HCT116 (cell line): Measurements from ENCODE around the gene KRT81. TPM values are rescaled to one million over a fixed set of nuclear protein-coding genes. Genes with fewer than 3 reads are reported as not detected.

ENCODE experiments used
- ATAC-seq: fragments of 200-7000 bp; cut with Tn5 transposase; 2 replicates; pipeline ENCODE4 v1.9.1; 2020; ENCODE audit warnings: mild to moderate bottlenecking, moderate library complexity
- BruUV-seq: library from RNA; stranded (reverse); fragments of 400-500 nt; replicated peaks from 2 replicates; lab custom pipeline; 2021; lab: Mats Ljungman, UMichigan
- CTCF ChIA-PET: fragments of 300-600 bp; sonication (Branson Sonifier 250); formaldehyde crosslinking; loops from one replicate; lab custom pipeline; 2021; ENCODE audit warnings: antibody characterized with exemption; lab: Charles Lee
- POLR2A ChIA-PET: fragments of 300-600, 350-600 bp; sonication (Branson Sonifier 250); formaldehyde crosslinking; loops from one replicate; lab custom pipeline; 2021; ENCODE audit warnings: antibody characterized with exemption; lab: Charles Lee
- RAD21 ChIA-PET, 2 experiments: fragments of 300-600 bp; sonication (Branson Sonifier 250); formaldehyde crosslinking; loops; one replicate each; lab custom pipeline; 2023; ENCODE audit warnings: low total read pairs in 2 of 2; ENCODE audit not compliant: uncharacterized antibody in 2 of 2, unreplicated experiment in 2 of 2, low non-redundant PET in 1 of 2; lab: Charles Lee
- DNase-seq: peaks from one replicate; pipeline ENCODE4 v3.0.0-alpha.2; 2010; ENCODE audit warnings: low read depth, low spot score
- H2AFZ ChIP-seq: fragments of 200-600 bp; shearing (Covaris generic), sonication (generic); 2 replicates; pipeline ENCODE4 v1.6.1; 2017; ENCODE audit warnings: low read depth, mixed run types, mixed read lengths, antibody characterized with exemption, low read length; ENCODE audit not compliant: poor library complexity, severe bottlenecking
- H3K27ac ChIP-seq: 2 replicates; pipeline ENCODE4 v1.5.1; 2012; ENCODE audit warnings: low read depth, low read length
- H3K27me3 ChIP-seq: fragments of 200-600 bp; sonication (generic); 2 replicates; pipeline ENCODE4 v1.6.1; 2016; ENCODE audit warnings: mixed run types, low read length, mixed read lengths; ENCODE audit not compliant: insufficient read depth
- H3K36me3 ChIP-seq, 2 experiments: fragments of 200-500 bp in 1 of 2; fragments of 200-600 bp in 1 of 2; sonication (Bioruptor generic) in 1 of 2; sonication (generic) in 1 of 2; 2 replicates each; pipeline versions ENCODE4 v1.5.1 to v1.6.1; 2014 to 2016; ENCODE audit warnings: low read length in 2 of 2, inconsistent platforms in 1 of 2, mixed read lengths in 1 of 2, mixed run types in 1 of 2; ENCODE audit not compliant: insufficient read depth in 2 of 2, control insufficient read depth in 1 of 2
- H3K4me1 ChIP-seq, 2 experiments: fragments of 200-600 bp in 1 of 2; sonication (generic) in 1 of 2; 2 replicates each; pipeline versions ENCODE4 v1.5.1 to v1.6.1; 2012 to 2017; ENCODE audit warnings: low read length in 2 of 2, inconsistent platforms in 1 of 2, mild to moderate bottlenecking in 1 of 2, mixed read lengths in 1 of 2, mixed run types in 1 of 2, moderate library complexity in 1 of 2; ENCODE audit not compliant: insufficient read depth in 2 of 2, control insufficient read depth in 1 of 2
- H3K4me2 ChIP-seq: fragments of 200-600 bp; sonication (generic); 2 replicates; pipeline ENCODE4 v1.6.1; 2017; ENCODE audit warnings: mixed run types, low read length, mixed read lengths
- H3K4me3 ChIP-seq, 2 experiments: fragments of 200-600 bp in 1 of 2; sonication (generic) in 1 of 2; replicated peaks in 1 of 2; 2 replicates each; pipeline ENCODE4 v1.5.1; 2011 to 2016; ENCODE audit warnings: low read length in 2 of 2, control low read depth in 1 of 2, low read depth in 1 of 2, mild to moderate bottlenecking in 1 of 2, mixed read lengths in 1 of 2, mixed run types in 1 of 2
- H3K79me2 ChIP-seq: fragments of 200-600 bp; sonication (generic); 2 replicates; pipeline ENCODE4 v1.6.1; 2017; ENCODE audit warnings: mild to moderate bottlenecking, mixed run types, low read length, moderate library complexity, mixed read lengths; ENCODE audit not compliant: insufficient read depth
- H3K9ac ChIP-seq: fragments of 200-600 bp; sonication (generic); 2 replicates; pipeline ENCODE4 v1.6.1; 2016; ENCODE audit warnings: low read length, mixed read lengths
- H3K9me2 ChIP-seq: fragments of 200-600 bp; sonication (generic), shearing (Covaris generic); 2 replicates; pipeline ENCODE4 v1.6.1; 2017; ENCODE audit warnings: mixed run types, mild to moderate bottlenecking, moderate library complexity; ENCODE audit not compliant: insufficient read depth
- H3K9me3 ChIP-seq, 2 experiments: fragments of 200-500 bp in 1 of 2; fragments of 200-600 bp in 1 of 2; sonication (Bioruptor generic) in 1 of 2; sonication (generic) in 1 of 2; 2 replicates each; pipeline ENCODE4 v1.6.1; 2014 to 2017; ENCODE audit warnings: low read length in 2 of 2, mixed read lengths in 2 of 2, inconsistent platforms in 1 of 2, low read depth in 1 of 2, mild to moderate bottlenecking in 1 of 2, mixed run types in 1 of 2, moderate library complexity in 1 of 2; ENCODE audit not compliant: control insufficient read depth in 1 of 2, insufficient read depth in 1 of 2
- H4K20me1 ChIP-seq: fragments of 200-600 bp; sonication (generic), shearing (Covaris generic); 2 replicates; pipeline ENCODE4 v1.6.1; 2017; ENCODE audit warnings: mixed run types, mild to moderate bottlenecking, moderate library complexity; ENCODE audit not compliant: insufficient read depth
- CTCF ChIP-seq, 3 experiments: fragments of 200-600 bp in 1 of 3; sonication (generic) in 1 of 3; IDR thresholded peaks in 2 of 3; conservative IDR thresholded peaks in 1 of 3; 2 replicates each; pipeline ENCODE4 v1.5.1; 2012 to 2017; ENCODE audit warnings: low read depth in 2 of 3, low read length in 2 of 3, antibody characterized with exemption in 1 of 3, borderline replicate concordance in 1 of 3, control low read depth in 1 of 3, mild to moderate bottlenecking in 1 of 3, mixed read lengths in 1 of 3, mixed run types in 1 of 3, moderate library complexity in 1 of 3; ENCODE audit not compliant: insufficient read depth in 1 of 3
- EZH2phosphoT487 ChIP-seq: fragments of 200-600 bp; IDR thresholded peaks from 2 replicates; pipeline ENCODE4 v1.6.1; 2018; ENCODE audit warnings: antibody characterized with exemption, borderline replicate concordance
- FOSL1 ChIP-seq: IDR thresholded peaks from 2 replicates; pipeline ENCODE4 v1.6.1; 2012; ENCODE audit warnings: low read depth
- POLR2A ChIP-seq: IDR thresholded peaks from 2 replicates; pipeline ENCODE4 v1.7.0; 2011; ENCODE audit warnings: borderline replicate concordance; ENCODE audit not compliant: insufficient read depth, insufficient read length; ENCODE audit errors: extremely low read depth
- POLR2AphosphoS5 ChIP-seq: IDR thresholded peaks from 2 replicates; pipeline ENCODE4 v1.6.1; 2011; ENCODE audit warnings: mild to moderate bottlenecking, low read depth, low read length, moderate library complexity
- RAD21 ChIP-seq: IDR thresholded peaks from 2 replicates; pipeline ENCODE4 v1.6.1; 2012; ENCODE audit warnings: low read depth, mild to moderate bottlenecking
- REST ChIP-seq: IDR thresholded peaks from 2 replicates; pipeline ENCODE4 v1.6.1; 2012; ENCODE audit warnings: low read depth
- SIN3A ChIP-seq: IDR thresholded peaks from 2 replicates; pipeline ENCODE4 v1.6.1; 2012; ENCODE audit warnings: low read depth
- YY1 ChIP-seq: IDR thresholded peaks from 2 replicates; pipeline ENCODE4 v1.6.1; 2011; ENCODE audit warnings: low read length, low read depth, moderate library complexity, mild to moderate bottlenecking; ENCODE audit not compliant: insufficient replicate concordance; ENCODE audit errors: extremely low read depth
- ZFX ChIP-seq: fragments of 450-650 bp; IDR thresholded peaks from 2 replicates; pipeline ENCODE4 v1.6.1; 2017
- ZNF274 ChIP-seq: fragments of 200-500 bp; sonication (Bioruptor generic); IDR thresholded peaks from 2 replicates; pipeline ENCODE4 v1.6.1; 2014; ENCODE audit warnings: mild to moderate bottlenecking, low read depth, low read length, inconsistent platforms
- intact Hi-C: fragments of 100-400 bp; cut with micrococcal nuclease; formaldehyde crosslinking; loops from 2 replicates; pipeline ENCODE4 v1.10.0; 2022
- total RNA-seq: library from RNA; stranded (reverse); gene quantifications from one replicate; pipeline ENCODE4 v1.2.1, GENCODE V29; 2021; ENCODE audit not compliant: unreplicated experiment
- TF ChIP-seq, protein P1 (sequence below): IDR thresholded peaks from 2 replicates; pipeline ENCODE4 v1.6.1; 2012

KRT81 gene
- total RNA-seq, 1 experiment from 2014 or later: 0.84 TPM

DNA sequence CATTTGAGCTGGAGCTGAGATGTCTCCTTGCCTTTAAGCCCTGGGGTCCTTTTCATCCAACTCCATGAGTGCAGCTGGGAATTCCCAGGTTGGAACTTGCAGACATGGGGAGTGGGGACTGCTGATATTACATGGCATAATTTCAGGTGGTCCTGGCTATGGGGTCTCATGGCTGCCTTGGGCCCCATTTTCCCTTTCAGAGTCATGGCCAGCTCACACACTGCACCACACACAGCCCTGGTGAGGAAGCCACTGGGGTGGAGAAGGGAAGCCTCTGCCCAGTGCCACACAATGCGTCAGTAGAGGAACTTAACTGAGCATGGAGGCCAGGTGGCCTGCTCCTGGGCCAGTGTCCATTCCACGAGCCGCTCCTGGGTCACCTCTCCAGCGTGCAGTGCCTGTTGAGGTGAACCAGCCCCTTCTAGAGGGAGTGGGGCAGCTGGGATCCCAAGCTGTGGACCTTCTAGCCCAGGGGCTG is 34.2 kb downstream of the KRT81 start:
- Histone ChIP-seq H3K27ac (no peak overlapping the region), H4K20me1 (no peaks in the 10 kb centered on the region), H3K4me3 (no peak overlapping the region), H3K79me2 (no peaks in the 10 kb centered on the region), H3K4me1 (peaks cover 17 to 33% of the 10 kb centered on the region in 2 experiments), H3K9me2 (no peaks in the 10 kb centered on the region), H3K27me3 (no peaks in the 10 kb centered on the region), H2AFZ (no peak overlapping the region), H3K9me3 (no peaks in the 10 kb centered on the region), H3K4me2 (no peak overlapping the region), H3K36me3 (no peaks in the 10 kb centered on the region), H3K9ac (no peak overlapping the region)
- no TSS peak for BruUV-seq
- CTCF ChIA-PET: no interaction called here
- ATAC-seq (no peak), DNase-seq (no peak)
- intact Hi-C loops: no loop called here
- POLR2A ChIA-PET: interaction anchor here (1.5 kb wide), 1 partner anchor 22 kb away, joined by 3 read pairs; no protein-coding TSS in a partner anchor
- RAD21 ChIA-PET: no interaction called here
- TF ChIP-seq EZH2phosphoT487: no peak

- Histone ChIP-seq H3K4me3 (no peak overlapping the region), H3K27me3 (no peaks in the 10 kb centered on the region)
- TF ChIP-seq ZFX (no peak), RAD21 (no peak), SIN3A (no peak), ZNF274 (no peak), FOSL1 (no peak), CTCF (IDR thresholded peaks at IDR 0.05 in 2 of 3, conservative IDR thresholded peaks at IDR 0.05 in 1 of 3; ENCODE audit: borderline replicate concordance in 1 of 3, insufficient read depth in 1 of 3, low read depth in 2 of 3, low read length in 2 of 3) (no peak), EZH2phosphoT487 (no peak), REST (no peak), POLR2AphosphoS5 (no peak), POLR2A (no peak), YY1 (no peak)
- TF ChIP-seq, protein P1, sequence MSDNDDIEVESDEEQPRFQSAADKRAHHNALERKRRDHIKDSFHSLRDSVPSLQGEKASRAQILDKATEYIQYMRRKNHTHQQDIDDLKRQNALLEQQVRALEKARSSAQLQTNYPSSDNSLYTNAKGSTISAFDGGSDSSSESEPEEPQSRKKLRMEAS: no peak
- TF ChIP-seq, all 23 proteins: peak for 0
- Histone ChIP-seq H3K9me2 (no peaks in the 10 kb centered on the region), H3K9ac (no peak overlapping the region), H3K4me1 (peaks cover 17 to 35% of the 10 kb centered on the region in 2 experiments), H3K27ac (no peak overlapping the region), H3K4me2 (no peak overlapping the region), H3K36me3 (no peaks in the 10 kb centered on the region), H2AFZ (no peak overlapping the region), H3K9me3 (no peaks in the 10 kb centered on the region), H3K79me2 (no peaks in the 10 kb centered on the region), H4K20me1 (no peaks in the 10 kb centered on the region)
- ChIA-PET CTCF (interaction anchor here (1.3 kb wide), 1 partner anchor 23 kb away, joined by 3 read pairs; no protein-coding TSS in a partner anchor), RAD21 (no interaction called here), POLR2A (interaction anchor here (1.5 kb wide), 1 partner anchor 22 kb away, joined by 3 read pairs; no protein-coding TSS in a partner anchor)
- DNase-seq: no peak
- intact Hi-C loops: no loop called here
- BruUV-seq: no TSS peak
- no peak for ATAC-seq
Observed at GRCh38 chr12:52256584-52256935, 34.8 kb downstream of the KRT81 start.
